ENCODE measurements around the gene LHX4. TPM values are rescaled to one million over a fixed set of nuclear protein-coding genes. Genes with fewer than 3 reads are reported as not detected.

Gene LHX4
- total RNA-seq, 1 donor from 2014 or later = 0.36 TPM

DNA sequence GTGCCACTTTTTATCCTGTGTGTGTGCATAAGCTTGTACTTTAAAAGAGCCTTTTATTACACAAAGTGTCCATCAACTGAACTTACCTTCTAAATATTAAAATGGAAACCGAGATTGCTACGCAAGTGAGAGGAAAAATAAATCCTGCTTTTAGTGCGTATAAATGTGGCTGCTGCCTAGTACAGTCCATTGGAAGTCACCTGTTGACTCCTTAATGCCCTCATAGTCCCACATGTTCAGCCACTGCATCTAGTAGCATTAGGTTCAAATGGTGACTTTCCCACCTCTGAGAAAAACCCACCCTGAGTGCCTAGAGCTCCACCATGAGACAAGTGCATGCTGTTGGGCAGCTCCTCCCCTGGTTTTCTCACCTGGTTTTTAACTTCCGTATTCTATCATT is 53.0 kb downstream of the LHX4 start:
- Histone ChIP-seq H3K36me3 (ENCODE audit: insufficient read depth, low read length) (no peaks in the 10 kb centered on the region), H3K79me2 (ENCODE audit: insufficient read depth, low read length) (no peaks in the 10 kb centered on the region), H3K27me3 (ENCODE audit: insufficient read depth, low read length) (no peaks in the 10 kb centered on the region), H4K20me1 (ENCODE audit: insufficient read depth, low read length) (no peaks in the 10 kb centered on the region), H3K4me3 (ENCODE audit: insufficient read depth, low read depth, low read length) (no peak overlapping the region), H3K9me3 (ENCODE audit: insufficient read depth, low read depth, low read length) (no peaks in the 10 kb centered on the region), H3K4me2 (ENCODE audit: low read length) (no peak overlapping the region), H3K9ac (ENCODE audit: low read length) (no peak overlapping the region), H3K4me1 (ENCODE audit: insufficient read depth, low read length) (no peaks in the 10 kb centered on the region), H2AFZ (ENCODE audit: low read depth, low read length) (no peak overlapping the region), H3K27ac (ENCODE audit: low read depth, low read length) (no peak overlapping the region)
- no peak for DNase-seq (ENCODE audit: low read depth)
- FAIRE-seq = no peak
- TF ChIP-seq, protein P1, sequence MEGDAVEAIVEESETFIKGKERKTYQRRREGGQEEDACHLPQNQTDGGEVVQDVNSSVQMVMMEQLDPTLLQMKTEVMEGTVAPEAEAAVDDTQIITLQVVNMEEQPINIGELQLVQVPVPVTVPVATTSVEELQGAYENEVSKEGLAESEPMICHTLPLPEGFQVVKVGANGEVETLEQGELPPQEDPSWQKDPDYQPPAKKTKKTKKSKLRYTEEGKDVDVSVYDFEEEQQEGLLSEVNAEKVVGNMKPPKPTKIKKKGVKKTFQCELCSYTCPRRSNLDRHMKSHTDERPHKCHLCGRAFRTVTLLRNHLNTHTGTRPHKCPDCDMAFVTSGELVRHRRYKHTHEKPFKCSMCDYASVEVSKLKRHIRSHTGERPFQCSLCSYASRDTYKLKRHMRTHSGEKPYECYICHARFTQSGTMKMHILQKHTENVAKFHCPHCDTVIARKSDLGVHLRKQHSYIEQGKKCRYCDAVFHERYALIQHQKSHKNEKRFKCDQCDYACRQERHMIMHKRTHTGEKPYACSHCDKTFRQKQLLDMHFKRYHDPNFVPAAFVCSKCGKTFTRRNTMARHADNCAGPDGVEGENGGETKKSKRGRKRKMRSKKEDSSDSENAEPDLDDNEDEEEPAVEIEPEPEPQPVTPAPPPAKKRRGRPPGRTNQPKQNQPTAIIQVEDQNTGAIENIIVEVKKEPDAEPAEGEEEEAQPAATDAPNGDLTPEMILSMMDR (IDR thresholded peaks at IDR 0.05; ENCODE audit: insufficient read depth, low read depth, low read length) = no peak
- no peak for TF ChIP-seq EZH2 (IDR thresholded peaks at IDR 0.05; ENCODE audit: insufficient read depth, low read length)
- no peaks in the 10 kb centered on the region for H3K9me3 Mint-ChIP-seq (ENCODE audit: unreplicated experiment)
- no peaks in the 10 kb centered on the region for H3K27me3 Mint-ChIP-seq (ENCODE audit: low read depth, unreplicated experiment)
- peaks cover 11% of the 10 kb centered on the region for H3K36me3 Mint-ChIP-seq (ENCODE audit: low read depth, unreplicated experiment)
- H3K4me1 Mint-ChIP-seq (ENCODE audit: low read depth, unreplicated experiment) = no peaks in the 10 kb centered on the region
- H3K27ac Mint-ChIP-seq (ENCODE audit: unreplicated experiment) = no peak overlapping the region
- no peak overlapping the region for H3K4me3 Mint-ChIP-seq (ENCODE audit: unreplicated experiment)

DNA sequence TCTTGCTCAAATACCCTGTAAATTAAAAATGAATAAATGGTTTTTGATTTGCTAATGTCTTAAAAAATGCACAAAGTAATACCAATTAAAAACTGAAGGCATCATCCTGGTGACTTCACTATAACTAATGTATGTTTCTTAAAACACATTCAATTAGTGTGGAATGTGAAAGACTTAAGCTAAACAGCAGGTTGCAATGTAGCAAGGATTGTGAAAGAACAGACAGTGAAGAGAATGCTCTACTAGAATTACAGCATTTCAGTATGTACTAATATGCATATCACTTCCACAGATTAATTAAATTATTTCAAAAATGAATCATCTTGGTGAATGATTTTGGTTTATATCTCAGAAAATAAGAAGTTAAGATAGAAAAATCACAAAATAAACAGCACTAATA is 56.4 kb downstream of the LHX4 start:
- H3K36me3 Mint-ChIP-seq (ENCODE audit: low read depth, unreplicated experiment) = peaks cover 7% of the 10 kb centered on the region
- H3K27me3 ChIP-seq (ENCODE audit: insufficient read depth, low read length) = no peaks in the 10 kb centered on the region

More for the DNA sequence above, 56.4 kb downstream of the LHX4 start:
- no peak overlapping the region for H3K4me2 ChIP-seq (ENCODE audit: low read length)
- FAIRE-seq (no peak), DNase-seq (ENCODE audit: low read depth) (no peak)
- no peaks in the 10 kb centered on the region for H3K27me3 Mint-ChIP-seq (ENCODE audit: low read depth, unreplicated experiment)
- H3K4me3 Mint-ChIP-seq (ENCODE audit: unreplicated experiment) = no peak overlapping the region
- no peak overlapping the region for H3K4me3 ChIP-seq (ENCODE audit: insufficient read depth, low read depth, low read length)
- no peak overlapping the region for H2AFZ ChIP-seq (ENCODE audit: low read depth, low read length)
- H3K9ac ChIP-seq (ENCODE audit: low read length) = no peak overlapping the region
- H3K9me3 Mint-ChIP-seq (ENCODE audit: unreplicated experiment) = no peaks in the 10 kb centered on the region
- TF ChIP-seq EZH2 (IDR thresholded peaks at IDR 0.05; ENCODE audit: insufficient read depth, low read length) = no peak
- TF ChIP-seq, protein P1 (IDR thresholded peaks at IDR 0.05; ENCODE audit: insufficient read depth, low read depth, low read length) = no peak
- no peaks in the 10 kb centered on the region for H3K79me2 ChIP-seq (ENCODE audit: insufficient read depth, low read length)
- no peaks in the 10 kb centered on the region for H3K36me3 ChIP-seq (ENCODE audit: insufficient read depth, low read length)
- no peak overlapping the region for H3K27ac Mint-ChIP-seq (ENCODE audit: unreplicated experiment)
- H3K4me1 ChIP-seq (ENCODE audit: insufficient read depth, low read length) = no peaks in the 10 kb centered on the region
- no peaks in the 10 kb centered on the region for H3K9me3 ChIP-seq (ENCODE audit: insufficient read depth, low read depth, low read length)
- peaks cover 12% of the 10 kb centered on the region for H3K4me1 Mint-ChIP-seq (ENCODE audit: low read depth, unreplicated experiment)
- H3K27ac ChIP-seq (ENCODE audit: low read depth, low read length) = no peak overlapping the region
- peaks cover 7% of the 10 kb centered on the region for H4K20me1 ChIP-seq (ENCODE audit: insufficient read depth, low read length)

Measured in astrocyte (in vitro differentiated cells and primary cell).